Central memory CD4-positive, alpha-beta T cell (primary cell): Measurements from ENCODE around the gene TMEM51.
A peak's percentile ranks its signal among the peaks of the same experiment; 100 is the strongest.
"Not testable (repeated sequence)": the region's sequence is repeated elsewhere in the genome, so short reads cannot be mapped to it uniquely, and the experiment has no call there.

ENCODE experiments used
- DNase-seq: peaks from one replicate; pipeline ENCODE4 v3.0.0; 2022

The TMEM51 gene

DNA sequence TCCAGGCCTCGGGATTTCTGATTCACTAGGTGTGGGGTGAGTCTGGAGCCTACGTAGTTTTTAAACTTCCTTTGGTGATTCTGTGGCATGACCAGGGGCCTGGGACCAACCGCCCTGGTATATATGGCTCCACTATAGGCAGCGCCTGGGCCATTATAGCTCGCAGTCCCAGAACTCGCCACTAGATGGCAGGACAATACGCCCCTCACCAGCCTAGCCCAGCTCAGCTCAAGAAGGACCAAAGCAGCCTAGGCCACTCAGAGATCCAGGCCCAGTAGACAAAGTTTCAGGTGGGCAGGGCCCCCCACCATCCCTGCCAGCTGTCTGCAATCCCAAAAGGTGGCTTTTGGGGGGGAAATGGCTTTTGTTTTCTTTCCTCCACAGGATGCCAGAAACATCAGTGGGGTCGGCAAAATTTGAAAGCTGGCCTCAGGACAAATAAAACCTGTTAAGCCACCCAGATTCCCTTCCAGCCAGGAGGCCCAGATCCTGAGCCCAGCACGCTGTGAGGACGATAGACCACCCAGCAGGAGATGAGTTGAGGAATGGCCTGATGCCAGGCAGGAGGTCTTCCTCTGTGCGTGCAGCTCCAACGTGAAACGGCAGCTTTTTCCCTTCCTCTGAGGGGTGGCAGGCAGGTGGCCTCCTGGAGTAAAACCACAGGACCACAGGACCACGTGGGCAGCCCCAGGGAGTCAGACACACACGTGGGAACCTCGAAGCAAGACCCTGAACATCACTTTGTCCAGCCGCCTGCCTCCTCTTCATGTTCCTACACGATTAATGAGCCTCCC, 24.8 kb upstream of the TMEM51 start:
- DNase-seq, result peak; percentile 27

DNA sequence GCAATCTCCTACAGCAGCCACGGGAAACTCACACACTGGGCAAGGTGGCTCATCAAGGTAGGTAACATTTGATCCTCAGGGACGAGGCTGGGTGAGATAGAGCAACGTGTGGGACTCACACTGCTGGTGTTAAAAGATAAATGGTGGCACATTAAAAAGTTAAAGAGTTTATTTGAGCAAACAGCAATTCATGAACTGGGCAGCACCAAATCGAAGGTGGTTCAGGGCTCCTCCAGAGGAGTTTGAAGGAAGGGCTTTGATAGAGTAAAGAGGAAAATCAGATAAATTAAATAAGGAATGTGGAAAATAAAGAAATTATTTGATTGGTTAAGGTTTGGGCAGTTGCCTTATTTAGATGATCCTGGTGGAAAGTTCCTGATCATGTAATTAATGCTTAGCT, 23.6 kb upstream of the TMEM51 start:
- DNase-seq, result no peak

DNA sequence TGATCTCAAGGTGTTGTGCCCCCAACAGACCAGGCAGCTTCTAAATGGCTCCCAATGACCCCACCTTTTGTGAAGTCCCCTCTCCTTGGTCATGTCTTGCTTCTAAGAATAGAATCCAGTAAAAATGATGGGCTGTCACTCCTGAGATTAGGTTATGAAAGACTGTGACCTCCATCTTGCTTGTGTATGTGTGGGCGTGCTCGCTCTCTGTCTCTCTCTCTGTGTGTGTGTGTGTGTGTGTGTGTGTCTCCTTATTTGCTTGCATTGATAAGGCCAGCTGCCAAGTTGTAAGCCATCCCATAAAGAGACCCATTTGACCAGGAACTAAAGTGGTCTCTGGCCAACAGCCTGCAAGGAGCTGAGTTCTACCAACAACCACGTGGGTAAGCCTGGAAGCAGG, 22.9 kb upstream of the TMEM51 start:
- no peak for DNase-seq

DNA sequence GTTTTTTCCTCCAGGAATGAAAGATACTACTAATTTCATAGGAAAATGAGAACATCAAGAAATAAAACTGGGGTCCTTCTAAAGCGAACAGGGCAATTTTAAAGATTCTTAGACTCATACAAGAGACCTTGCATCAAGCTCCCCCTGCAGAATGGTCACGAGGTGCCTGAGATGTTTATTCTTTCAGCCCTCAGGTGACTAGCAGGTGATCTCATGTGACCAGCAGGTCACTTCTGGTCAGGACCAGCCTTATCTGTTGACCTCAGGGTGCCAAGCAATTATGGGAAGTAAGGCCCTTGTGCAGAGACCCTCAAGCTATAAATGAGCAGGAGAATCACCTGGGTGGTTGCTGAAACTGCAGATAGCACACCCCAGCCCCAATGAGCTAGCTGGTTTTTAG, 20.6 kb upstream of the TMEM51 start:
- DNase-seq, result no peak

DNA sequence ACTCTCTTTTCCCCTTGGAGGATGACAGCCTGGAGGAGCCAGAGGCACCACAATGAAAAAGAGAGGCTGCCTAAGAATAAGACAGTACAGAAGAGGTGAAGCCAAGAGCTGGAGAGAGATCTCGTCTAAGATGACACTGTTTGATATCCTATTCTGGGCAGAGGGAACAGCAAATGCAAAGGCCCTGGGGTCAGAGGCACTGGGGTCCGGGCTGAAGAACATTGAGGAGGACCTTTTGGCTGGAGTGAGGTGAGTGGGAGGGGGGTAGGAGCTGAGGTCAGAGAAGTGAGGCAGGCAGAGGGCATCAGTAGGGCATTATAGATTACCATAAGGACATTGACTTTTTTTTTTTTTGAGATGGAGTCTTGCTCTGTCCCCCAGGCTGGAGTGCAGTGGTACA, 19.3 kb upstream of the TMEM51 start:
- no peak for DNase-seq

DNA sequence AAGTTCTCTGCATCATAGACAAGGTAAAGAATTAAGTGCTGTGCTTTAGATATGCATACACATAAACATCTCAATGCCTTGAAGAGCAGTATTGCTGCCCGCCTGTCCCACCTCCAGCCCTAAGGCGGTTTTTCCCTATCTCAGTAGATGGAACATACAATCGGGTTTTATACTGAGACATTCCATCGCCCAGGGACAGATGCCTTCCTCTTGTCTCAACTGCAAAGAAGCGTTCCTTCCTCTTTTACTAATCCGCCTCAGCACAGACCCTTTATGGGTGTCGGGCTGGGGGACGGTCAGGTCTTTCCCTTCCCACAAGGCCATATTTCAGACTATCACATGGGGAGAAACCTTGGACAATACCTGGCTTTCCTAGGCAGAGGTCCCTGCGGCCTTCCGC, 17.9 kb upstream of the TMEM51 start:
- DNase-seq, result not testable (repeated sequence)

DNA sequence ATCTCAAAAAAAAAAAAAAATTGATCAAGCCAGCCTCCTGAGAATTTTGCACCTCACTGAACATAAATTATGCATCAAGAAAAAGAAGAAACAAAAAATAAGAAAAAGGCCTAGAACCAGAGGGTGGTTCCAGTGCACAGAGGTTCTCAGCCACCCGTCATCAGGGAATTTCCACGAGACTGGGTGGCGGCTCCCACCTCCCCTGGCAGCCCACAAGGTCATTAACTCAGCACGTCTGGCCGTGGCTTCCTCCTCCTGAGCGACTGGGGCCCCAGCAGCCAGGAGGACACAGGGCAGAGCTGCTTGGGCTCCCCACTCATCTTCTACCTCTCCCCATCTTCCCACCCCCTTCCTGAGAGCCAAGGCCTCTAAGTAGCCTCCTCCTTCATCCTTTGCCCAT, 15.7 kb upstream of the TMEM51 start:
- DNase-seq, result no peak

DNA sequence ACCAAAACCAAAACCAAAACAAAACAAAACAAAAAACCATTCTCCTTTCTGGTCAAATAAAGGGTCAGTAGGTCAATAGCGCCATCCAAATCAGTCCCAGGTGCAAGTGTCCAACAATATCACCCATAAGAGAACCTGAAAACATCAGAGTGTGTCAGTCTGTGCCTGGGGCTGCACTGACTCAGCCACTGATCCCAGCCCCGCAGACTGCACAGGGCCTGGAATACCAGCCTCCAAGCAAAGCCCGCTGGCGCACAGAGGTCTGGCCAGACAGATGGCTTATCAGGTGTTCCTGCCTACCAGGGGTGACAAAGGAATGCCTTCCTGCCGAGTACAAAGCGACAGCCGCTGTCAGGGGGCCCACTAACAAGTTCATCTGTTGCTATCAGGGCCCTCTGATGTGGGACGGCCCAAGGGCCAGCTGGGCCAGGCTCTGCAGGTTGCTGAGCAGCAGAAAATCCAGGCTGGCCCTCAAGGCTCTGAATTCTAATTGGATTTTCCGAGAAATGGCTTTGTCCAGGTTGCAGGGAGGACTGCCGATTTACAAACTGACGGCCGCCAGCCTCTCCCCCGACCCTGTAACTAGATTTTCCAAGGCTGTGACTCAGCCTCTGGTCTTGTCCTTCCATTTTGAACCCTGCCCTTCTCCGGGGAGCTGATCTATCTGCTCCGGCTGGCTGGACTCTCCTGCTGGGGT, 13.7 kb upstream of the TMEM51 start:
- no peak for DNase-seq

DNA sequence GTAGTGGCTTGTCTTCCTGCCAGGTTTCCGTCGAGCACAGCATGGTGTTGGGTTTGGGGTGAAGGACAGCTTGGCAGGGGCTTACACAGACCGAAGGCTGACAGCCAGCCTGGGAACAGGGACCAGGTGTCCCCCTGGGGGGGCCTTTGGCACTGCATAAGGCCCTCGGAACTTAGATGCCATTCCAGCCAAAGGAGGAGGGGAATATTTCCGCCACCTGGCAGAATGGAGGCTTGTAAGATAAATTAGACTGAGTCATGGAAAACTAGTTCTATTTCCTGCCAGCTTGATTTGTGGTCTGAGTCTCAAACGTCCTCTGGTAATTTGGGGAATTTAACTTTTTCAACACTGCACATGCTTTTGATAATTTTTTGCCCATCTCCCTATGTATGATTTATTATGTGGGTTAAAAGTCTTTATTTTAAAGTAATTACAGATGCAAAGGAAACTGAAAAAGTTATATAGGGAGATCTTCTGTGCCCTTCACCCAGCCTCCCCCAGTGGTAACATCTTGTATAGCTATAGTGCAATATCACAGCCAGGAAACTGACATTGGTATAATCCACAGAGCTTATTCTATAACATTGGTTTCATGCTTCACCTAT, 11.5 kb upstream of the TMEM51 start:
- DNase-seq, result no peak

DNA sequence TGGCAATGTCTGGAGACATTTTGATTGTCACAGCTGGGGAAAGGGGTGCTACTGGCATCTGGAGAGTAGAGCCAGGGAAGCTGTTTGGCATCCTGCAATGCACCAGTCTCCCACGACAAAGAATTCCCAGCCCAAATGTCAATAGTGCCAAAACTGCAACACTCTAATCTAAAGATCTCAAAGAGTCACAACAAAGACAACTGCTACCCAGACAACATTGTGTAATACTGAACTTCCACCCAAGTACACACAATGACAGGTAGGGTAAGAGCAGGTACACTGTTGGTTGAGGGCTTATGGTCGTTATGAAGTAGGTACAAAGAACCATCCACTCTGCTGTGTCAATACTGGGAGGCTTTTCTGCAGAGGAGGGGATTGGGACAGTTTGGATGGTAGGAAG, 8.2 kb upstream of the TMEM51 start:
- DNase-seq, result no peak

DNA sequence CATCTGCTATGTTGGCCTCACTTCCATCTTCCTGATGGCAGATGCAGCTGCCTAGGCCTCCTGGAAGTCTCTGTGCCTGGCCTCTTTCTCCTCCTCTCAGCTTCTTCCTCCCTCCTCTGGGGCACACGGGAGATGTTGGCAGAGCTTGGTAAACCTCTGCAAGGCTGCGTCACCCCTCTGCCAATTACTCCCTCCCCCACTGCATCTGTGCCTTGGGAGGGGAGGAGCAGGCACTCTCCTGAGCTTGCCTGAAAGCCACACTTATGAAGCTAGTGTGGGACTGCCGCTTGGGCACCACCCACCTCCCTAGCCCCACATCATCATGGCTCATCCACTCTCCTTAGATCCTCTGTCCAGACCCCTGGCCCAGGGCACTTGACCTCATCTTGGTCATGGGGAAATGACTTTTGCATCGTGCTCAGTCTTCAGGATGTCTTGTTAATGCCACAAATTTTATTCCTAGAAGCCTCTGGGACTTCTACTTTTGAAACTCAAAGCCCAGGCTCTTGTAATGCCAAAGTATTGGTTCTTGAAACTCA, 7.3 kb upstream of the TMEM51 start:
- DNase-seq, result no peak

DNA sequence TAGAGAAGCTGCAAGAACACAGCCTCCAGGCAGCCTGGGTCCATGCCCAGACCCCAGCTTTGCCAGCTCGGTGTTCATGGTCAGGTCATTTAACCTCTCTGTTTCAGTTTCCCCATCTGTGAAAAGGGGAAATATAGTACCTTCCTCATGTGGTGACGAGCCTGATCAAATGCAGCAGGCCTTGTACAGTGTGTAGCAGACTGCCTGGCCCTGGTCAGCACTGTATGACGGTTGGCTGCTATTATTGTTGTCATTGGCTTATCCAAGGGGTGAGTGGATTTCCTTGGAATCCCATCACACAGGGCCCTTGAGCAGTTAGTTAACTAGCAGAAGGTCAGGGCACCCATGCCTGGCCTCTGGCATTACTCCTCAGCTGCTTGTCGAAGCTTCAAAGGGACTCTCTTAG, 6.6 kb upstream of the TMEM51 start:
- DNase-seq, result no peak

DNA sequence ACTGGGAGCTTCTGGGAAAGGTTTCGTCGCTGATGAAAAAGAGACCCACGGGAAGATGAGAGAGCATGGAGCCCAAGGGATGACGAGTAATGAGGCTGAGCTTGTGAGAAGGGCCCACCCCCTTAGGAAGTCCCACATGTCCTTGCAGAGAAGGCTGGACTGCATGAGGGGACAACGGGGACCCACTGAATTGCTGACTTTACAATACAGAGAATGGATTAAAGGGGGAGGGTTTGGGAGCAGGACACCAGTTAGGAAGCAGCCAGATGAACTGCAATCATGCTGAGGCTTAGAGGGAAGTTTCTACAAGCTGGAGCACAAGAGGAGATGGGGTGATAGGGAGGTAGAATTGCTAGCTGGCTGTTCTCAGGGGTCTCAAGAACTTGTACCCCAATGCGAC, 5.5 kb upstream of the TMEM51 start:
- no peak for DNase-seq

DNA sequence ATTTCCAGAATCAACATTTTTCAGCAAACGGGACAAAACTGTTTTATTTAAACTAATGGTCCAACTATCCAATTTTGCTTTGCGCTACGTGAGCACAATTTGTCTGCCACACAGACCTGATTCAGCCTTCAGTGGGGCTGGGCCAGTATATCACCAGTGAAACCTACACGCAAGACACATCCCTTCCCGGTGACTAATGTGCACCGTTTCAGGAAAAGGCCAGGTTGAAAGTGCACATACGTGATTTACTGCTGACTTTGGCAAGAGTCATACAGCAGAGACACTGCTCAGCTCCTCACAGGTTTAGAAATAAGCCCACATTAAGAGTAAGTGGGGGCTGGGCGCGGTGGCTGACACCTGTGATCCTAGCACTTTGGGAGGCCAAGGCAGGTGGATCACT, 5.1 kb upstream of the TMEM51 start:
- DNase-seq, result no peak

DNA sequence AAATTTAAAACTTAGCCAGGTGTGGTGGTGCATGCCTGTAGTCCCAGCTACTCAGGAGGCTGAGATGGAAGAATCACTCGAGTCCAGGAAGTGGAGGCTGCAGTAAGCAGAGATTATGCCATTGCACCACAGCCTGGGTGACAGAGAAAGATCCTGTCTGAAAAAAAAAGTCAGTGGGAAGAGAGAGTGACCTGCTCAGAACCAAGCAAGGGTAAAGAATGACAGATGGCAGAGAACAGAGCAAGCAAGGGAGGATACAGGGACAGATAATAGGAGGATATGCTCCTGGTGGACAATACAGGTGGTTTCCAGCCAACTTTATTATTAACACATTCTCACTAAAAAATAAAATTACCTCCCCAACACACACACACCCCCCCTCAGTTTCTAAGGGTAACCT, 4.6 kb upstream of the TMEM51 start:
- no peak for DNase-seq

DNA sequence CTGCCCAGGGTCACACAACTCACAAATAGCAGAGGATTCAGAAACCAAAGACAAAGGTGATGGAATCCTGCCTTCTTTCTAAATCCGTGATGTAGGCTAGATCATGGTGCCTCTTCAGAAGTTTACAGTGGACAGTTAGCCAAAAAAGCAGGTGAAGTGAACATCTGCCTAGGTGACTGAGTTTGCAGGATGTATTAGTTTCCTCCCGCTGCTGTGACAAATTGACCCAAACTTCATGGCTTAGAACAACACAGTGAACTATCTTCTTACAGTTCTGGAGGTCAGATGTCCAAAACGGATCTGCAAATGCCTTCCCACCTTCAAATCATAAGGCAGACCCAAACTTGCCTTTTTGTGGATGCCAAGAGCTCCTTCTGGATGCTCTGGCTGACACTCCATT, 3.2 kb upstream of the TMEM51 start:
- DNase-seq, result no peak

DNA sequence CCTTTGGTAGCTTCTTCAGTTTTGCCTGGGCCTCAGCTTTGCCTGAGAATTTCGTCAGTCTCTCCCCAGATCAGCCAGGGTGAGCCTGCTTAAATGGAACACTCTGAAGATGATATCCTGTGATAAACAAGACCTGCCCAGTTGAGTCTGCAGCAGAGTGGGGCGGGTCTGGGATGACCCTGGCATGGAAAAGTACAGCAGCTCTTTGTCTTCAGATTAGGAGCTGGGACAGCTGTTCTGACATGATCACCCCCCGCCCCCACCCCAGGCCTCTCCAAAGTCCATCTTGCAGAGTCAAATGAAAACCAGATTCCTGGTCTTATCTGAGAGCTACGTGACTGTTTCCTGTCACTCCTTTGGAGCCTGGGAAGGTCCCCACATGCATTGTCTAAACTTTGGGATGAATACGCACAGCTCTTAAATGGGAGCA, 2.2 kb upstream of the TMEM51 start:
- DNase-seq, result no peak

DNA sequence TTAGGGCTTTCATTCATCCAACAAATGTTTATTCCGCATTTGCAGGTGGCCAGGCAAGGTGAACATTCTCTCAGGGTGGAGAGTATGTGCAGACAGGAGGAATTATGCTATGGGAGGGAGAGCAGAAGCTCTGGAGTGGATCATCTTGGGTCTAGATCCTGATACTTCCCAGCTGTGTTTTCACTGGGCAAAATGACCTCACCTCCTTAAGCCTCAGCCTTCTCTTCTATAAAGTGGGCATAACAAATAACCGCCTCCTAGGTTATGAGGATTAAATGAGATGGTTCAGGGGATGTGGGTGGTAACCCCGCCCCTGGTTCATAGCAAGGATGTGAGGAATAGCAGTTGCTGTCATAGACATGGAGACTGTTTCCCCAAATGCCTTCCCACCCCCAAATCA, 1.7 kb upstream of the TMEM51 start:
- DNase-seq, result no peak

DNA sequence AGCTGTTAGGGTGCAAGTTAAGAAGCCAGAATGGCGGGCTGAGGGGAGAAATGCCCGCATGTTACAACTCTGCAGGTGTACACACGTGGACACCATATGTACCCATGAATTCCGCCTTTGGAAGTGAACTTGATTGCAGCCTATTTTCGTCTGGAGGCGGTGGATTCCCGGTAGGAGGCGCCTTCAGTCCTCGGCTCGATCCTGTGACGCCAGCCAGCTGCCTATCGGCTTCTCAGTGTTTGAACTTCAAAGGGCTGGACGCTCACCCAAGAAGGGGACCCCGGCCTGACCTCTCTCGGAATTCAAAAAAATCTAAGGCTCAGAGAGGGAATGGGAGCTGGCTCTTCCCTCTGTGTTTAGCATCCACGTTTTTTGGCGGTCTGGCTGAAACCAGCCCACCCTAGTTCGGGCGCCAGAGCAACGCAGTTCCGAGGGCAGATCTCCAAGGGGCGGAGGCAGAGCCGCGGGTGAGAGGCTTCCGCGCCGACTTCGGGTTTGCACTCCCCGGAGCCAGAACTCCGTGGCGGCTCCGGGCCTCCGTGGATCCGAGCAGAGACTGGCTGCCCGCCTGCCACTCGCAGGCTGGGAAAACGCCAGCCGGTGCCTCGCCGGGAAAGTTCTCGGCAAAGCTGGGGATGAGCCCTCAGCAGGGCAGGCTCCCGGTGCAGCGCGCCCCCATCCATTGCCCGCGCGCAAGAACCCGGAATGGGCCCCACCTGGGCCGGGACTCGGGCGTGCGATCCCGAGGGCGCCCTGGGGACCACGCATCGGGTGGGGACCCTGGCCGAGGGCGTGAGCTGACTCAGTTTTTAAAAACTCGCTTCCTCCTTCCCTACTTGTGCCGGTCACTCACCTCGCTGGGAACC, 996 bp upstream of the TMEM51 start:
- DNase-seq, result no peak

DNA sequence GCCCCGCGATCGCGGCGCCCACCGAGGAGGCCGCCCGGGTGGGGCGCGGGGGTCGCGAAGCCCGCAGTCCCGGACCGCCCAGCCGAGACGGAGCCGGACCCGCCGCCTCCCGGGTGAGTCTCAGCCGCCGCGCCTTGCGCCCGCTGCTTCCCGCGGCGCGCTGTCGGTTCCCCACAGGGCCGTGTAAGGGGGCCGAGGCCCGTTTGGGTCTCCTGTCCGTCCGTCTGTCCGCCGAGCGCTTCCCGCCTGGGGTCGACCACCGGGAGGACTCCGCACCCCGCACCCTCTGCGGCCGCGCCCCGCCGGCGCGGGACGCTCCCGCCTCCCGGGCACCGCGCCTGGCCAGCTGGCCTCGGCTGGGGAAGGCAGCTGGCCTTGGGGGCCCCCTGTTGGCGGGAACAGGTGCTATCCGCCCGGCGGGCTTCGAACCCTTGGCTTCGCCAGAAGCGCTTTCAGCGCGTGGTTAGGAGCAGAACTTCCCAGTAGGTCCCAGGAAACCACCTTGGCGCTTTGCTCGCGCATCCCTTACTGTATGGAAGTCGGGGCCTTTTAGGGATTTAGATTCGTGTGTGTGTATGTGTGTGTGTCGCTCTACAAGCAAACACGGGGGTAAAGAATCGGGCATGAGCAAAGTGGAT, 414 bp downstream of the TMEM51 start:
- DNase-seq, result no peak

DNA sequence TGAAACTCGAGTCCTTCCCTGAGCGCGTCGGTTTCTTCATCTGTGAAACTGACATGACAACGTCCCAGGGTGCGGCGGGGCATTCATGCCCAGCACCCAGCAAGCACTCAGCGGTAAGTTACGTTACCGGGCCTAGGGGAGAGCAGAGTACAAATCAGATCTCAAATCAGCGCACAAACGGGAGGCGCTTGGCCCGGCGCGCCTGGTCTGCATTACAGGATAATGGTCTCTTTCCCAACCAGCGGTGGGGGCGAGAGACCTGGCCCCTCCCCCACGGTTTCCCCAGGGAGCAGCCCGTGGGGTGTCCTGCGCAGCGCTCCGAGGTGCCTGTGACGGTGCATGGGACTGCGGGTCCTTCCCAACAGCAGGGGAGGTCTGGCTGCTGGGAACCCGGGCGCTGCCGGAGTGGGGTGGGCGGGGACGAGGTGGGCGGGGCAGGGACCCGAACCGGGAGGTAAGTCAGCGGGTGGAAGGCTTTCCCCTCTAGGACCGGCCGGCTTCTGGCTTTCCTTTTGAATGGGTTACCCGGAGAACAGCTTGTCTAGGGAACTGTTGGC, 1.0 kb downstream of the TMEM51 start:
- DNase-seq, result no peak

DNA sequence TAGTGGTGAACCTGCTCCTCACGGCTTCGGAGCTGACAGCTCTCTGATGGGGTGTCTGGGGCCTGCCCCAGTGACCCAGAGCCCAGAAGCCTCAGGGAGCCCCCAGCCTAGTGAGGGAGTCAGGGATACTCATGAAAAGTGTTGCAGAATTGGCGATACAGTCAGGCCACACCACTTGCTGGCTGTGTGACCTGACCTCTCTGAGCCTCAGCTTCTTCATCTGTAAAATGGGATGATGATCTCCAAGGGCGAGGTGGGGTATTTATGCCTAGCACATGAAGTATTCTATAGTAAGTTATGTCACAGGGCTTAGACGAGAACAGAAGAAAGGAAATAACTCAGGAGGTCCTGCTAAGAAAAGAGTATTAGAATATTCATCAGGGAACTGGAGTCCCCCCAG, 1.6 kb downstream of the TMEM51 start:
- no peak for DNase-seq
